SK-N-SH (cell line): ENCODE measurements around the gene SLC16A8. TPM values are rescaled to one million over a fixed set of nuclear protein-coding genes. Genes with fewer than 3 reads are reported as not detected.

Experiments
- CTCF ChIA-PET: fragments of 300-600, 350-600 bp; formaldehyde crosslinking; extraction: SDS; loops from one replicate; lab custom pipeline; 2021; lab: Yijun Ruan, JAX
- POLR2A ChIA-PET: fragments of 350-600 bp; sonication (Branson Sonifier 250); formaldehyde crosslinking; extraction: SDS; loops from one replicate; lab custom pipeline; 2020; ENCODE audit warnings: antibody characterized with exemption, inconsistent platforms; lab: Yijun Ruan, JAX
- DNase-seq: peaks from one replicate; pipeline ENCODE4 v3.0.0; 2012
- H2AFZ ChIP-seq: fragments of 200-600 bp; sonication (generic); 2 replicates; pipeline ENCODE4 v1.8.1; 2016; ENCODE audit warnings: antibody characterized with exemption, mild to moderate bottlenecking, low read depth
- H3F3A ChIP-seq: fragments of 200-600 bp; sonication (generic); replicated peaks from 2 replicates; pipeline ENCODE3; 2016; ENCODE audit warnings: antibody characterized with exemption, mild to moderate bottlenecking; ENCODE audit not compliant: insufficient read depth
- H3K27ac ChIP-seq, 2 experiments: fragments of 200-500 bp in 1 of 2; fragments of 200-600 bp in 1 of 2; sonication (Bioruptor generic) in 1 of 2; sonication (generic), shearing (Covaris generic) in 1 of 2; 2 replicates each; pipeline versions ENCODE4 v1.5.1 to v1.6.1; 2014 to 2016; ENCODE audit warnings: low read depth in 2 of 2, inconsistent platforms in 1 of 2, low read length in 1 of 2, mild to moderate bottlenecking in 1 of 2, mixed read lengths in 1 of 2
- H3K27me3 ChIP-seq: fragments of 200-600 bp; sonication (generic), shearing (Covaris generic); 2 replicates; pipeline ENCODE4 v1.6.1; 2016; ENCODE audit warnings: mixed run types; ENCODE audit not compliant: insufficient read depth
- H3K36me3 ChIP-seq, 2 experiments: fragments of 200-500 bp in 1 of 2; fragments of 200-600 bp in 1 of 2; sonication (Bioruptor generic) in 1 of 2; sonication (generic) in 1 of 2; replicated peaks in 1 of 2; 2 replicates each; pipeline versions ENCODE3 to v1.5.1; 2014 to 2016; ENCODE audit warnings: low read length in 1 of 2, mild to moderate bottlenecking in 1 of 2; ENCODE audit not compliant: insufficient read depth in 2 of 2, control insufficient read depth in 1 of 2
- H3K4me1 ChIP-seq, 2 experiments: fragments of 200-500 bp in 1 of 2; fragments of 200-600 bp in 1 of 2; sonication (Bioruptor generic) in 1 of 2; sonication (generic), shearing (Covaris generic) in 1 of 2; 2 replicates each; pipeline versions ENCODE4 v1.5.1 to v1.6.1; 2014 to 2016; ENCODE audit warnings: low read depth in 1 of 2, low read length in 1 of 2, mixed run types in 1 of 2; ENCODE audit not compliant: insufficient read depth in 2 of 2, control insufficient read depth in 1 of 2
- H3K4me2 ChIP-seq: fragments of 200-600 bp; sonication (generic), shearing (Covaris generic); 2 replicates; pipeline ENCODE4 v1.6.1; 2017; ENCODE audit warnings: mixed run types
- H3K4me3 ChIP-seq, 2 experiments: fragments of 200-500 bp in 1 of 2; fragments of 200-600 bp in 1 of 2; sonication (Bioruptor generic) in 1 of 2; sonication (generic), shearing (Covaris generic) in 1 of 2; 2 replicates each; pipeline versions ENCODE4 v1.5.1 to v1.8.1; 2014 to 2016; ENCODE audit warnings: low read depth in 2 of 2, inconsistent platforms in 1 of 2, low read length in 1 of 2, mild to moderate bottlenecking in 1 of 2, mixed read lengths in 1 of 2, moderate library complexity in 1 of 2
- H3K79me2 ChIP-seq: fragments of 200-600 bp; sonication (generic); 2 replicates; pipeline ENCODE4 v1.8.1; 2017; ENCODE audit warnings: mild to moderate bottlenecking; ENCODE audit not compliant: insufficient read depth
- H3K9ac ChIP-seq: fragments of 200-600 bp; sonication (generic); 2 replicates; pipeline ENCODE4 v1.6.1; 2017; ENCODE audit warnings: mixed run types
- H3K9me2 ChIP-seq: fragments of 200-600 bp; sonication (generic); 2 replicates; pipeline ENCODE4 v1.6.1; 2017; ENCODE audit warnings: mixed run types
- H3K9me3 ChIP-seq: fragments of 200-600 bp; sonication (generic); 2 replicates; pipeline ENCODE4 v1.6.1; 2017; ENCODE audit warnings: mixed run types, mild to moderate bottlenecking, moderate library complexity
- H4K20me1 ChIP-seq: fragments of 200-600 bp; sonication (generic); 2 replicates; pipeline ENCODE4 v1.6.1; 2017; ENCODE audit warnings: mild to moderate bottlenecking, mixed run types; ENCODE audit not compliant: insufficient read depth
- CHD2 ChIP-seq: fragments of 150-350 bp; IDR thresholded peaks from 2 replicates; pipeline ENCODE4 v1.6.1; 2018; ENCODE audit warnings: low read length; ENCODE audit not compliant: partially characterized antibody
- ELF1 ChIP-seq: IDR thresholded peaks from 2 replicates; pipeline ENCODE4 v1.4.0; 2012
- FOSL2 ChIP-seq: IDR thresholded peaks from 2 replicates; pipeline ENCODE4 v1.4.0; 2012; ENCODE audit warnings: low read depth, mild to moderate bottlenecking, moderate library complexity, borderline replicate concordance
- FOXJ3 ChIP-seq: sonication (generic); formaldehyde crosslinking; IDR thresholded peaks from 2 replicates; pipeline ENCODE4 v1.5.1; 2020; ENCODE audit warnings: mild to moderate bottlenecking, missing genetic modification reagents
- FOXM1 ChIP-seq: IDR thresholded peaks from 2 replicates; pipeline ENCODE4 v1.4.0; 2012; ENCODE audit warnings: low read depth, mild to moderate bottlenecking
- GABPA ChIP-seq: IDR thresholded peaks from 2 replicates; pipeline ENCODE4 v1.4.0; 2012; ENCODE audit warnings: low read depth, mild to moderate bottlenecking
- JUND ChIP-seq: IDR thresholded peaks from 2 replicates; pipeline ENCODE4 v1.4.0; 2012
- MEF2A ChIP-seq: IDR thresholded peaks from 2 replicates; pipeline ENCODE4 v1.4.0; 2012; ENCODE audit warnings: low read depth, borderline replicate concordance
- NFIC ChIP-seq: IDR thresholded peaks from 2 replicates; pipeline ENCODE4 v1.4.0; 2012; ENCODE audit warnings: borderline replicate concordance
- POLR2AphosphoS5 ChIP-seq: IDR thresholded peaks from 2 replicates; pipeline ENCODE4 v1.6.1; 2012; ENCODE audit warnings: low read depth, low read length
- RAD21 ChIP-seq: IDR thresholded peaks from 2 replicates; pipeline ENCODE4 v1.6.1; 2012; ENCODE audit warnings: mild to moderate bottlenecking, low read length
- RCOR1 ChIP-seq: fragments of 150-350 bp; IDR thresholded peaks from 2 replicates; pipeline ENCODE4 v1.6.1; 2017; ENCODE audit warnings: antibody characterized with exemption, low read length
- RFX5 ChIP-seq: IDR thresholded peaks from 2 replicates; pipeline ENCODE4 v1.6.1; 2012; ENCODE audit warnings: mild to moderate bottlenecking, improper control_type of control experiment, low read length
- RXRA ChIP-seq: IDR thresholded peaks from 2 replicates; pipeline ENCODE4 v1.4.0; 2012; ENCODE audit warnings: low read depth, mild to moderate bottlenecking, borderline replicate concordance
- SIN3A ChIP-seq: IDR thresholded peaks from 2 replicates; pipeline ENCODE4 v1.6.1; 2012; ENCODE audit warnings: low read depth, mild to moderate bottlenecking, low read length, moderate library complexity, borderline replicate concordance
- TAF1 ChIP-seq: IDR thresholded peaks from 2 replicates; pipeline ENCODE4 v1.6.1; 2012; ENCODE audit warnings: low read depth, mild to moderate bottlenecking, low read length, moderate library complexity, borderline replicate concordance
- TCF12 ChIP-seq: IDR thresholded peaks from 2 replicates; pipeline ENCODE4 v1.4.0; 2012
- TEAD4 ChIP-seq: IDR thresholded peaks from 2 replicates; pipeline ENCODE4 v1.4.0; 2012; ENCODE audit warnings: mild to moderate bottlenecking, borderline replicate concordance; ENCODE audit not compliant: insufficient read depth
- WGBS: methylation state at CpG from one replicate; pipeline ENCODE4 v1.1.6; 2017; ENCODE audit warnings: low lambda C conversion rate; 5-methylcytosine and 5-hydroxymethylcytosine counted together
- polyA plus RNA-seq, 3 experiments: library from polyadenylated mRNA; depleted of rRNA; stranded (reverse); fragments of >200 nt; gene quantifications; 2 replicates each; pipeline ENCODE4 v1.2.3, GENCODE V29; 2012
- TF ChIP-seq, protein P1 (sequence below): fragments of 200-600 bp; sonication (generic); IDR thresholded peaks from 2 replicates; pipeline ENCODE4 v1.6.1; 2017; ENCODE audit warnings: antibody characterized with exemption, mild to moderate bottlenecking, moderate library complexity
- TF ChIP-seq, protein P2 (sequence below): IDR thresholded peaks from 2 replicates; pipeline ENCODE4 v1.4.0; 2012; ENCODE audit warnings: low read depth, borderline replicate concordance
- TF ChIP-seq, protein P3 (sequence below): fragments of 150-350 bp; IDR thresholded peaks from 2 replicates; pipeline ENCODE4 v1.6.1; 2017; ENCODE audit warnings: antibody characterized with exemption, low read length, low read depth, borderline replicate concordance
- TF ChIP-seq, protein P4 (sequence below): IDR thresholded peaks from 2 replicates; pipeline ENCODE4 v1.6.1; 2012; ENCODE audit warnings: mild to moderate bottlenecking, low read depth, low read length, moderate library complexity

SLC16A8 gene
- polyA plus RNA-seq, 1 of the 3 experiments (the other 2 are of a cell fraction) = not detected

DNA sequence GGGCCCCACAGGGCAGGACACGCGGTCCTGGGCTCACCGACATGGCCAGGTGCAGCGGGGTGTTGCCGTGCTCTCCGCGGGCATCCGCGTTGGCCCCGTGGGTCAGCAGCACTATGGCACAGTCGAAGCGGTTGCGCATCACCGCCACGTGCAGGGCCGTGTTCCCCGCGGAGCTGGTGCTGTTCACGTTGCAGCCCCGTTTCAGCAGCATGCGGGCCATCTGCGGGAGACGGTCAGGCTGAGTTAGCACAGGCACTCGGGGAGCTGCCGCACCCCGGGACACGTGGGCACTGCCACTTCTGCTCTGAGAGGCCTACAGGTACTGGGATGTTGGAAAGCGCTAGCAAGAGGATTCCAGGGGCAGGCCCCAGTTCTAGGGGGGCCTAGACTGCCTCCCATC, 48.8 kb upstream of the SLC16A8 start (continued):
- TF ChIP-seq, protein P1, sequence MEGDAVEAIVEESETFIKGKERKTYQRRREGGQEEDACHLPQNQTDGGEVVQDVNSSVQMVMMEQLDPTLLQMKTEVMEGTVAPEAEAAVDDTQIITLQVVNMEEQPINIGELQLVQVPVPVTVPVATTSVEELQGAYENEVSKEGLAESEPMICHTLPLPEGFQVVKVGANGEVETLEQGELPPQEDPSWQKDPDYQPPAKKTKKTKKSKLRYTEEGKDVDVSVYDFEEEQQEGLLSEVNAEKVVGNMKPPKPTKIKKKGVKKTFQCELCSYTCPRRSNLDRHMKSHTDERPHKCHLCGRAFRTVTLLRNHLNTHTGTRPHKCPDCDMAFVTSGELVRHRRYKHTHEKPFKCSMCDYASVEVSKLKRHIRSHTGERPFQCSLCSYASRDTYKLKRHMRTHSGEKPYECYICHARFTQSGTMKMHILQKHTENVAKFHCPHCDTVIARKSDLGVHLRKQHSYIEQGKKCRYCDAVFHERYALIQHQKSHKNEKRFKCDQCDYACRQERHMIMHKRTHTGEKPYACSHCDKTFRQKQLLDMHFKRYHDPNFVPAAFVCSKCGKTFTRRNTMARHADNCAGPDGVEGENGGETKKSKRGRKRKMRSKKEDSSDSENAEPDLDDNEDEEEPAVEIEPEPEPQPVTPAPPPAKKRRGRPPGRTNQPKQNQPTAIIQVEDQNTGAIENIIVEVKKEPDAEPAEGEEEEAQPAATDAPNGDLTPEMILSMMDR = no peak
- no peak for TF ChIP-seq ELF1

DNA sequence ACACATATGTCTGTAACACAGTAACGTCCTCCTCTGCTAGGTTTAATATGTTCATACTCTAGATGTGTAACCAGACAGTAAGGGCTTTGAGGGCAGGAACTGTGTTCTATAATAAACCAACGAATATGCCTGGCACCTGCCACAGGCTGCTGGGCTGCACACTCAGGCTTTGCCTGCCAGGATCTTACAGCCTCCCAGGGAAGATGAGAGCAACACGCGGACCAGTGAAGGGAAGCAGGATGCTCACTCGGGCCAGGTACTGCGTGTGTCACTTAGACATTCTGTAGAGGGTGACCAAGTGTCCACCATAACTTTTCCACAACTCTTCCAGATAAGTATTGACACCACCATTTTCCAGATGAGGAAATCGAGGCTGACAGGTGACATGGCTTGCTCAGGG, 48.2 kb upstream of the SLC16A8 start:
- no peak overlapping the region for H3K4me2 ChIP-seq
- no peaks in the 10 kb centered on the region for H3K27me3 ChIP-seq
- CTCF ChIA-PET = no interaction called here
- no peak overlapping the region for H3K27ac ChIP-seq
- no peak overlapping the region for H2AFZ ChIP-seq
- 90% methylated on average over 4 of the region's 7 CpGs for WGBS
- DNase-seq = no peak
- H3K9me2 ChIP-seq = no peaks in the 10 kb centered on the region
- no peak overlapping the region for H3K9ac ChIP-seq
- POLR2A ChIA-PET = no interaction called here
- no peaks in the 10 kb centered on the region for H3K9me3 ChIP-seq
- H3K4me1 ChIP-seq = no peaks in the 10 kb centered on the region
- no peaks in the 10 kb centered on the region for H4K20me1 ChIP-seq
- H3K36me3 ChIP-seq = no peaks in the 10 kb centered on the region
- no peak overlapping the region for H3K4me3 ChIP-seq
- no peaks in the 10 kb centered on the region for H3F3A ChIP-seq
- TF ChIP-seq TCF12 (no peak), RCOR1 (no peak), RFX5 (no peak), NFIC (no peak), RAD21 (no peak), CHD2 (no peak), GABPA (no peak), JUND (no peak), POLR2AphosphoS5 (no peak), RXRA (no peak), TAF1 (no peak), TEAD4 (no peak), FOSL2 (no peak), MEF2A (no peak), SIN3A (no peak), FOXJ3 (CRISPR knock-in tag) (no peak), FOXM1 (no peak)
- TF ChIP-seq, protein P2, sequence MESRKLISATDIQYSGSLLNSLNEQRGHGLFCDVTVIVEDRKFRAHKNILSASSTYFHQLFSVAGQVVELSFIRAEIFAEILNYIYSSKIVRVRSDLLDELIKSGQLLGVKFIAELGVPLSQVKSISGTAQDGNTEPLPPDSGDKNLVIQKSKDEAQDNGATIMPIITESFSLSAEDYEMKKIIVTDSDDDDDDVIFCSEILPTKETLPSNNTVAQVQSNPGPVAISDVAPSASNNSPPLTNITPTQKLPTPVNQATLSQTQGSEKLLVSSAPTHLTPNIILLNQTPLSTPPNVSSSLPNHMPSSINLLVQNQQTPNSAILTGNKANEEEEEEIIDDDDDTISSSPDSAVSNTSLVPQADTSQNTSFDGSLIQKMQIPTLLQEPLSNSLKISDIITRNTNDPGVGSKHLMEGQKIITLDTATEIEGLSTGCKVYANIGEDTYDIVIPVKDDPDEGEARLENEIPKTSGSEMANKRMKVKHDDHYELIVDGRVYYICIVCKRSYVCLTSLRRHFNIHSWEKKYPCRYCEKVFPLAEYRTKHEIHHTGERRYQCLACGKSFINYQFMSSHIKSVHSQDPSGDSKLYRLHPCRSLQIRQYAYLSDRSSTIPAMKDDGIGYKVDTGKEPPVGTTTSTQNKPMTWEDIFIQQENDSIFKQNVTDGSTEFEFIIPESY = no peak
- TF ChIP-seq, protein P3, sequence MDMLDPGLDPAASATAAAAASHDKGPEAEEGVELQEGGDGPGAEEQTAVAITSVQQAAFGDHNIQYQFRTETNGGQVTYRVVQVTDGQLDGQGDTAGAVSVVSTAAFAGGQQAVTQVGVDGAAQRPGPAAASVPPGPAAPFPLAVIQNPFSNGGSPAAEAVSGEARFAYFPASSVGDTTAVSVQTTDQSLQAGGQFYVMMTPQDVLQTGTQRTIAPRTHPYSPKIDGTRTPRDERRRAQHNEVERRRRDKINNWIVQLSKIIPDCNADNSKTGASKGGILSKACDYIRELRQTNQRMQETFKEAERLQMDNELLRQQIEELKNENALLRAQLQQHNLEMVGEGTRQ = no peak
- TF ChIP-seq, protein P4, sequence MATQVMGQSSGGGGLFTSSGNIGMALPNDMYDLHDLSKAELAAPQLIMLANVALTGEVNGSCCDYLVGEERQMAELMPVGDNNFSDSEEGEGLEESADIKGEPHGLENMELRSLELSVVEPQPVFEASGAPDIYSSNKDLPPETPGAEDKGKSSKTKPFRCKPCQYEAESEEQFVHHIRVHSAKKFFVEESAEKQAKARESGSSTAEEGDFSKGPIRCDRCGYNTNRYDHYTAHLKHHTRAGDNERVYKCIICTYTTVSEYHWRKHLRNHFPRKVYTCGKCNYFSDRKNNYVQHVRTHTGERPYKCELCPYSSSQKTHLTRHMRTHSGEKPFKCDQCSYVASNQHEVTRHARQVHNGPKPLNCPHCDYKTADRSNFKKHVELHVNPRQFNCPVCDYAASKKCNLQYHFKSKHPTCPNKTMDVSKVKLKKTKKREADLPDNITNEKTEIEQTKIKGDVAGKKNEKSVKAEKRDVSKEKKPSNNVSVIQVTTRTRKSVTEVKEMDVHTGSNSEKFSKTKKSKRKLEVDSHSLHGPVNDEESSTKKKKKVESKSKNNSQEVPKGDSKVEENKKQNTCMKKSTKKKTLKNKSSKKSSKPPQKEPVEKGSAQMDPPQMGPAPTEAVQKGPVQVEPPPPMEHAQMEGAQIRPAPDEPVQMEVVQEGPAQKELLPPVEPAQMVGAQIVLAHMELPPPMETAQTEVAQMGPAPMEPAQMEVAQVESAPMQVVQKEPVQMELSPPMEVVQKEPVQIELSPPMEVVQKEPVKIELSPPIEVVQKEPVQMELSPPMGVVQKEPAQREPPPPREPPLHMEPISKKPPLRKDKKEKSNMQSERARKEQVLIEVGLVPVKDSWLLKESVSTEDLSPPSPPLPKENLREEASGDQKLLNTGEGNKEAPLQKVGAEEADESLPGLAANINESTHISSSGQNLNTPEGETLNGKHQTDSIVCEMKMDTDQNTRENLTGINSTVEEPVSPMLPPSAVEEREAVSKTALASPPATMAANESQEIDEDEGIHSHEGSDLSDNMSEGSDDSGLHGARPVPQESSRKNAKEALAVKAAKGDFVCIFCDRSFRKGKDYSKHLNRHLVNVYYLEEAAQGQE = no peak
- H3K79me2 ChIP-seq = no peaks in the 10 kb centered on the region
